ENCODE data around the gene M1AP. TPM values are rescaled to one million over a fixed set of nuclear protein-coding genes. Genes with fewer than 3 reads are reported as not detected.

Gene M1AP
- total and polyA plus RNA-seq, 2 of the 8 experiments (the other 6 are each of a cell fraction or from before 2014, with no cell fraction given) = 4.8 TPM

GRCh38 chr2:74535440-74535965 is 112.6 kb downstream of the M1AP start (continued):
- no peak for TF ChIP-seq KDM4A (IDR thresholded peaks at IDR 0.05; ENCODE audit: low read depth, low read length, severe bottlenecking)
- TF ChIP-seq USF2 (IDR thresholded peaks at IDR 0.05; ENCODE audit: low read length) = no peak
- TF ChIP-seq RBBP5 (IDR thresholded peaks at IDR 0.05; ENCODE audit: borderline replicate concordance, low read depth, low read length) = no peak
